Measurements from ENCODE around the gene SLC66A3. TPM values are rescaled to one million over a fixed set of nuclear protein-coding genes. Genes with fewer than 3 reads are reported as not detected.

SLC66A3 gene
- total and polyA plus RNA-seq, 2 donors (not counting 3 experiments of a cell fraction or from before 2014, with no cell fraction given): 14.3 to 31.4 TPM

GRCh38 chr2:11182951-11183350, 27.7 kb downstream of the SLC66A3 start:
- Histone ChIP-seq H3K4me2 (ENCODE audit: insufficient read depth, low read length) (no peak overlapping the region), H3K4me3 (replicated peaks in 1 of 3; ENCODE audit: insufficient read depth in 1 of 3, low read depth in 1 of 3, low read length in 3 of 3) (no peak overlapping the region), H3K9me3 (replicated peaks; ENCODE audit: control insufficient read depth, insufficient read depth, low read length) (no peaks in the 10 kb centered on the region), H3K9me1 (replicated peaks; ENCODE audit: control insufficient read depth, extremely low read depth, insufficient read depth, low read length) (no peaks in the 10 kb centered on the region), H3K36me3 (ENCODE audit: control insufficient read depth in 2 of 2, extremely low read depth in 1 of 2, insufficient read depth in 2 of 2, low read length in 2 of 2) (peaks cover 0 to 5% of the 10 kb centered on the region in 2 experiments), H3K27me3 (ENCODE audit: control insufficient read depth in 2 of 2, insufficient read depth in 2 of 2, low read length in 2 of 2) (no peaks in the 10 kb centered on the region), H3K4me1 (ENCODE audit: control insufficient read depth, extremely low read depth, insufficient read depth, low read length) (peaks cover 9% of the 10 kb centered on the region), H3K27ac (ENCODE audit: insufficient read depth, low read depth, low read length) (no peak overlapping the region), H4K20me1 (replicated peaks; ENCODE audit: control insufficient read depth, extremely low read depth, insufficient read depth, low read length) (no peaks in the 10 kb centered on the region), H3K9ac (replicated peaks; ENCODE audit: extremely low read depth, insufficient read depth, low read length) (no peak overlapping the region), H2AFZ (ENCODE audit: low read depth, low read length) (no peak overlapping the region), H3K79me2 (ENCODE audit: control insufficient read depth, insufficient read depth, low read length) (no peaks in the 10 kb centered on the region)
- TF ChIP-seq MAX (IDR thresholded peaks at IDR 0.05; ENCODE audit: insufficient read depth, insufficient read length) (no peak), EZH2 (IDR thresholded peaks at IDR 0.05; ENCODE audit: borderline replicate concordance, low read depth, low read length, severe bottlenecking) (no peak), JUN (IDR thresholded peaks at IDR 0.05; ENCODE audit: borderline replicate concordance, insufficient read depth, insufficient read length, low read depth) (no peak), FOS (IDR thresholded peaks at IDR 0.05; ENCODE audit: borderline replicate concordance, insufficient read depth, low read length) (no peak), POLR2AphosphoS5 (IDR thresholded peaks at IDR 0.05; ENCODE audit: insufficient read depth, low read depth, low read length) (no peak), CTCF (IDR thresholded peaks at IDR 0.05; ENCODE audit: extremely low read depth in 1 of 2, insufficient read depth in 1 of 2, low read depth in 1 of 2, low read length in 2 of 2) (no peak), POLR2A (IDR thresholded peaks at IDR 0.05; ENCODE audit: low read depth, low read length) (no peak), MYC (IDR thresholded peaks at IDR 0.05; ENCODE audit: low read depth, low read length) (no peak)
- CTCF ChIA-PET: interaction anchor here (0.6 to 2.2 kb wide), 6 partner anchors 9 to 264 kb away, joined by 3 to 11 read pairs (median 4); no protein-coding TSS in a partner anchor
- POLR2A ChIA-PET: interaction anchor here (0.5 kb wide), 1 partner anchor 28 kb away, joined by 4 read pairs; no protein-coding TSS in a partner anchor
- dilution Hi-C loops (cut with MboI; ENCODE audit: extremely low pct_ligation_motif_present, low sequenced_read_pairs) (no loop called here), intact Hi-C loops (cut with micrococcal nuclease) (no loop called here)
- DNase-seq (ENCODE audit: low read depth, low spot score) (no peak), FAIRE-seq (no peak)
- no TSS peak for BruUV-seq (replicated peaks)
